IMR-90 (cell line): Measurements from ENCODE around the gene PLPP1.

Source experiments
- CTCF ChIP-seq: conservative IDR thresholded peaks from 2 replicates; pipeline ENCODE4 v1.5.1; 2012; ENCODE audit warnings: mild to moderate bottlenecking, low read depth, low read length, improper control_type of control experiment
- FOS ChIP-seq: fragments of 150-350 bp; IDR thresholded peaks from 2 replicates; pipeline ENCODE4 v1.6.1; 2016; ENCODE audit warnings: low read depth, low read length
- MAZ ChIP-seq: IDR thresholded peaks from 2 replicates; pipeline ENCODE4 v1.6.1; 2012; ENCODE audit warnings: low read depth, mild to moderate bottlenecking, low read length, improper control_type of control experiment, moderate library complexity, borderline replicate concordance
- MXI1 ChIP-seq: IDR thresholded peaks from 2 replicates; pipeline ENCODE4 v1.6.1; 2012; ENCODE audit warnings: low read depth, mild to moderate bottlenecking, low read length, moderate library complexity, borderline replicate concordance

GRCh38 chr5:55415071-55415470 lies 119.7 kb downstream of the PLPP1 start:
- no peak for TF ChIP-seq CTCF
- TF ChIP-seq FOS: no peak
- TF ChIP-seq MAZ: no peak
- TF ChIP-seq MXI1: no peak
